NCI-H187 (cell line): ENCODE data around the gene PRKAG2.

ENCODE experiments used
- DNase-seq, 2 experiments: peaks; one replicate each; lab custom pipeline; 2025; lab: John Stamatoyannopoulos, UW

Gene PRKAG2

DNA sequence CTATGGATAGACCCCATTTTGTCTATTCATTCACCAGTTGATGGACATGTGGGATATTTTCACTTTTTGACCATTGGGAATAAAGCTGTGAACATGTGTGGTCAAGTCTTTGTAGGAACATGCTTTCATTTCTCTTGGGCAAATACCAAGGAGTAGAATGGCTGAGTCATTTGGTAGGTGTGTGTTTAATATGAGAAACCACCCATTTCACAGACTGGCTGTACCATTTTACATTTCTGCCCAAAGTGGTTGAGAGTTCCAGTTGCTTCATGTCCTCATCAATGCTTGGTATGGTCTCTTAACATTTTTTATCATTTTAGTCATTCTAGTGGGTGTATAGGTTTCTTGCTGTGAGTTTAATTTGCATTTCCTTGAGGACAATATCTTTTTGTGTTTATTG, 232.4 kb downstream of the PRKAG2 start:
- no peak for DNase-seq

GRCh38 chr7:151642746-151643145, 234.2 kb downstream of the PRKAG2 start:
- DNase-seq, result no peak

GRCh38 chr7:151641587-151641986, 235.3 kb downstream of the PRKAG2 start:
- no peak for DNase-seq

- no peak for DNase-seq
These were observed 239.1 kb downstream of the PRKAG2 start for GRCh38 chr7:151637781-151638261.

DNA sequence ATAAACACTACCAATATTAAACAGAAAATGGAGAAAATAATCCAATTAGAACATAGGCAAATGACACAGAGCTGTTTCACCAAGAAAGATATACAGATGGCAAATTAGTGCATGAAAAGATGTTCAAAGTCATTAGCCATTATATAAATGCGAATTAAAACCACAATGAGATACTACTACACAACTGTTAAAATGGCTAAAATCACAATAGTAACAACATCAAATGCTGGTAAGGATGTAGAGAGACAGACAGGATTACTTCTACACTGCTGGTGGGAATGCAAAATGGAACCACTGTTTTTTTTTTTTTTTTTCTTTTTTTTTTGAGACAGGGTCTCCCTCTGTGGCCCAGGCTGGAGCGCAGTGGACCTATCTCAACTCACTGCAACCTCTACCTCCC, 242.3 kb downstream of the PRKAG2 start:
- no peak for DNase-seq

- no peak for DNase-seq
These were observed 243.5 kb downstream of the PRKAG2 start for GRCh38 chr7:151633516-151633812.

GRCh38 chr7:151632750-151633515, 244.0 kb downstream of the PRKAG2 start:
- DNase-seq, result no peak

DNA sequence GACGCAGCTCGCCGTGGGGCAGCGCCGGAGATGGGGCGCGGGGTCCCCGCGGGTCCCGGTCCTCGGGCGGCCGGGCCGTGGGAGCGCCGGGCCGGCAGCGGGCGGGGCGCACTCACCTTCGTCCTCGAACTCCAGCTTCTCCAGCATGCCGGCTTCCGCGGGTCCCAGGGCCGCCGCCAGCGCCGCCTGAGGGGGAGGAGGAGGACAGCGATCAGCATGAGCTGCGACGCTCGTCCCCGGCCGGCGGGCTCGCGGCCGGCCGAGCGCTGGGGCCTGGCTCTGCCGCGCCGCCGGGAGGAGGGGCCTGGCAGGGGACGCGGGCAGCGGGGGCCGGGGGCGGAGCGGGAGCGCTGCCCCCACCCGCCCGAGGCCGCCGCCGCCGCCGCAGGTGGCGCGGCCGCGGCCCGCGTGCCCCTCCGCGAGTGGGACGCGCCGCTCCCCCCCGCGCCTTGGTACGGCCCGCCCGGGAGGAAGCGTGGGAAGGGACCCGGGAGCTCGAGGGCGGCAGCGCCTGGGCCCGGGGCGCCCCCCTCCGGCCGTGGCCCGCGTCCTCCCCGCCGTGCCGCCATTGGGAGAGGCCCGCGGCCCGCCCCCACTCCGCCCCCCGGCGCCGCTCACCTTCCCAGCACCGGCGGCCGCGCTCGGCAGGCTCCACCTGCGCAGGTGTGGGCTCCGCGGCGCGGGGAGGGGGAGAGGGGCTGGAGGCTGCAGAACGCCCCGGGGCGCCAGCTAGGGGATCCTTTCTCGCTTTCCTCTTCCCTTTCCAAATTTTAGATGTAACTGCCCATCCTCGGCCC, 244.8 kb downstream of the PRKAG2 start:
- peak; percentile 73 to 97 for DNase-seq

DNA sequence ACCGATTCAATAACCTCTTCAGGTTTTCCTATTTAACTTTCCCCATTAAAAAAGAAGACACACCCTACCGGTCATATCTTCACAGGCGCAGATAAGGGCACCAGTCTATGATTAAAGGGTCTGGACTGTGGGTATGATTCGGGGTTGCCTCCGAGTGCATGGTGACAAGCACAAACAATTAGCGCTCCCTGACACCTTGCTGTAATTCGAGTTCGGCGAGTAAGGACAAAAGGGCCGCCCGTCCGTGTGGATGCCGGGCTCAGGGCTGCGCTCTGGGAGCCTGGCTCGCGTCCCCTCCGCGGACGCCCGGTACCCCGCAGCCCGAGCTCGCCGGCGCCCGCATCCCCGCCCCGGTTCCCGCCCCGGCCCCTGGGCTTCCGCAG, 245.4 kb downstream of the PRKAG2 start:
- peak in 1 of 2 experiments; percentile 18 for DNase-seq

GRCh38 chr7:151630851-151631569, 245.9 kb downstream of the PRKAG2 start:
- no peak for DNase-seq

DNA sequence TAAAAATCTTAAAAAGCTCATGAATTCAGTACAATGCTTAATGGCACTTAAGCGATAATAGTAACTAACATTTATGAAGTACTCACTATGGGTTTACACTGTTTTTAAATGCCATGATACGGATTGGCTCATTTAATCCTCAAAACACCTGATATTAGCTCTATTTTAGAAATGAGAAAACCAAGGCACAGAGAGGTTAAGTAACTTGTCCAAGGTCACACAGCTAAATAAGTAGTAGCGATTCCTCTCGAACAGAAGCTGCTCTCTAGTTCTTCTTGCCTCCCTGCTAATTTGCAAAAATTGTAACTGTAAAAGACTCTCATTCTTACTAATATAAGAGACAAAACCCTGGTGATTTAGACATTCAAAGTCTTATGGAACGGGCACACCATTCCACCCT, 246.6 kb downstream of the PRKAG2 start:
- no peak for DNase-seq

DNA sequence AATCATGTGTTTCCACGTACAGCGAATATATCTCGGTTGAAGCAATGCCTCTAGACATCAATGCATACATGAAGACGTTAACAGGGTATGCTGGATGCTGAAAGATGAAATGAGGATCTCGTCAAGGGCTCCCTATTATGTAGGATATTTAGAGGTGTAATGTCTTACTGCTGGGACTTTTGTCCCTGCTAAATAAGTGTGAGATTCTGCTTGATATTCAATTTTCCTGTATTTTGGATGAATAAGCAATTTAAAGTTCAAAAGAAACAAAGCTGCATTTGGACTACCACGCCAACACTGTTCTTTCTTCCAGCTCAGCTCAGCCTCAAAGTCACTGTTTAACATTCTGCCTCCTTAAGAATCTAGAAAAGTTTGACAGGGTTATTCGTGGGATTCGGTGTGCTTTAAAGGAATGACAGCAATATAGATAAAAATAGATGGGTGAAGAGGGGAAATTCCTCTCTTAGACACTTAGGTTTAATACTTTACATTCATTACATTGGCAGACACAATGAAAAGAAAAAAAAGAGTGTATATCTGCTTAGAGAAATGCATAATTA, 247.1 kb downstream of the PRKAG2 start:
- no peak for DNase-seq

DNA sequence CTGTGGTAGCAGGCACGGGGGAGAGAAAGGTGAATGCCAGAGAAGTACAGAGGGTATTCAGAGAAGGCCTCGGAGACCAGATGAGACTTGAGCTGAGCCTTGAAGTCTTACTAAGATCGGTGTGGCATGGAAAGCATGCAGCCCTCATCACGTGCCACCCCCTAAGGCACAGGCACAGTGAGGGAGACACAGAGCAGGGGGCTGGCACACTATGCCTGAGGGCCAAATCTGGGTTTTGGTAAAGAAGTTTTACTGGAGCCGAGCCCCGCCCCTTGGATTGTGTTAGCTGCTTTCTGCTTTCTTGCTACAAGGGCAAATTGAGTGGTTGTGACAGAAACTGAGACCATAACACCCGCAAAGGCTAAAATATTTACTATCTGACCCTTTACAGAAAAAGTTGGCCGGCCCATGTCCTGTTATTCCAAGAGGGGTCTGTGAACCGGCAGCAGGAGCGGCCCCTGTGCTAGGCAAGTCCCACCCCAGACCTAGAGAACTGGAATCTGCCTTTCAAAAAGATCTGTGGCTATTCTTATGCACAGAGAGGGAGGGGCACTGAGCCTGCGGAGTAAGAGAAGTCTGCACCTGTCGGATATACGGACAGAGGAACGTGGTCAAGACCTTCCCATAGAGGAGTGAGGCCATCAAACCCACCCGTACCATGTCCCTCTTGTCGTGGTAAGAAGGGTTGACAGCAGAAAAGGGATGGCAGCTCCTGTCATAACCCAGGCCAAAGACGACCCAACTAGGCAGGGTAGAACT, 247.9 kb downstream of the PRKAG2 start:
- DNase-seq, result no peak

DNA sequence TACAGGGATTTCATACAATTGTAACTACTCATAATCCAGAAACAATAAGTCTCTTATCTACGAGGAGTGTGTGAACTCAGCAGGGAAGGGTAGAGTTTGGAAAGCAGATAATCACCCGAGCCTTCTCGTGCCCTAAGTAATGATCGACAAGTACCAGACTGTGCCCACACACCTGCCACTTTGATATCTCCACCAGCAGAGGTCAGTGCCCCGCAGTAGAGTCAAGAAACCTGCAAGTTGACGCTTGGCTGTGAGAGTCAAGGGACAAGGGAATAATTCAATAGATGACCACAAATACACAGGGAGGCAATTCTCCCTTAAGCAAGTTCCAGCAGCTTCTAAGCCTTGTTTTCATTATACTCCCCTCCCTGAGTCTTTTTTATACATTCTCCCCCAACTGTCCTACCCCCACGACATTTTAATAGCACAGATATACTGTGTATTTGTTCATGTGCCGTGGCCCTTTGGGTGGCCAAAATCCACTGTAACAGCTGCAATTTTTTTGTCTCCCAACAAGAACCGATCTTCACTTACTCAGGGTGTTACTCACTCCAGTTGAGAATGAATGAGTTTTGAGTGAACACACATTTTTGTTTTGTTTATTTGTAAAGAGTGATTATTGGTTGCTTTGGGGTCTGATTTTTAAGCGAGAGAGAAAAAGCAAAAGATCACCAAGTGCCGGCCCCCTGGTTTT, 250.3 kb downstream of the PRKAG2 start:
- DNase-seq, result peak in 1 of 2 experiments; percentile 11

- DNase-seq, result no peak
These were observed 251.3 kb downstream of the PRKAG2 start for GRCh38 chr7:151625606-151626005.

DNA sequence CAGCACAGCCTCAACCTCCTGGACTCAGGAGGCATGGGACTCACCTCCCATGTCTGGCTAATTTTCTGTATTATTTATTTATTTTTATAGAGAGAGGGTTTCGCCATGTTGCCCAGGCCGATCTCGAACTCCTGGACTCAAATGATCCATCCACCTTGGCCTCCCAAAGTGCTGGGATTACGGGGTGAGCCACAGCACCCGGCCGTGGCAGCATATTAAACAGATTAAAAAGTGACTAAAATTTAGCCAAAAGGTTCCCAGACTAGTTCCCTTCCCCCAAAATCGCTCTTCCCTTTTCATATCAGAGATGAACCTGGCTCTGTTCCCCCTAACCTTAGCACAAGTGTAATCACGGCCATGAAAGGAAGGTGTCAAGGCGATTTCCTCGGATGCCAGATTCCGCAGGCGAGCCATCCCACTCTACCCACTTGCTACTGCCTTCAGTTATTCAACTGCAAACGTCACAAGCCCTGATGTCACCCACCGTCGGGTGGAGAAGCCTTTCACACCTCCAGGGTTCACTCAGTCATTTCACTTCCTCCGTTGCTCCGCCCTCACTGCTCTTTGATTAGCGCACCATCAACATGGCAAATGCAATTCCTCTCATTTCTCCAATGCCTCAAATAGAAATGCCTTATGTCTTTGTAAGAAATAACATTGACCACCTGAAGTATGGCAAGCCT, 252.5 kb downstream of the PRKAG2 start:
- DNase-seq, result no peak

DNA sequence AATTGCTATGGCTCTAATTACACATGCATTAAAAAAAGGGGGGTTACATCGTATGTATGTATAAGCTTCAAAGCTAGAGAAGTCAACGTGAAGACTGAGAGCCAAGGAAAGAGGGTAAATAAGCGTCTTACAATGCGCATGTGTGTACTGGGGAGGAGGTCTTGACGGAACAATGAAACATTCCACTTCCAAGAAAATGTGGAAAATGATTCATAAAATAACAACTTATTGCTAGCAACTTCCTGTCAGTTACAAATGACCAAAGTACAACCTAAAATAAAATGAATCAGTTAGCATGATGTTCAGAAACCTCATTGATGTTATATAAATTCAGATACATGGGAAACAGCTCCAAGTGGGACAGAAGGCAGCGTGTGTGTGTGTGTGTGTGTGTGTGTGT, 253.1 kb downstream of the PRKAG2 start:
- no peak for DNase-seq

- DNase-seq, result no peak
These were observed 255.0 kb downstream of the PRKAG2 start for GRCh38 chr7:151621961-151622360.

GRCh38 chr7:151616443-151617213, 260.3 kb downstream of the PRKAG2 start:
- no peak for DNase-seq

DNA sequence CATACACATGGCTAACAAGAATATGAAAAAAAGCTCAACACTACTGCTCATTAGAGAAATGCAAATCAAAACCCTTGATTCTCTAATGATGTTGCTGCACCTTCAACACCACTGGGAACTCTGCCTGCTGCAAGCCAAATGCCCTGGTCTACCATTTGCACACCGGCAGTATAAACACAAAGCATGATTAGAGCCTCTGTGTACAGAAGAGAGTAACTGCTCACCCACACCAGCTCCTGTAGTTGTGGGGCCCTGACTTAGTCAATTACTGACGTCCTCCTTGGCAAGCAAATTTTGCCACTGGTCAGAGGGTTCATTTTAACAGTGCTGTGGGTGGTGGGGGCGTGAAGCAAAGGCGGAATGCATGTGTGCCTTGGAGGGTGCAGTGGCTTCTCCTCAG, 261.1 kb downstream of the PRKAG2 start:
- DNase-seq, result no peak
